Smooth muscle cell (in vitro differentiated cells): ENCODE results near the gene CHRFAM7A. TPM values are rescaled to one million over a fixed set of nuclear protein-coding genes. Genes with fewer than 3 reads are reported as not detected.
"Not testable (repeated sequence)": the region's sequence is repeated elsewhere in the genome, so short reads cannot be mapped to it uniquely, and the experiment has no call there.

Source experiments
- DNase-seq: peaks from one replicate; lab custom pipeline; 2025; ENCODE audit not compliant: unreplicated experiment; lab: John Stamatoyannopoulos, UW
- H2AFZ ChIP-seq: fragments of 200-600 bp; sonication (generic); 2 replicates; pipeline ENCODE4 v1.6.0; 2016; ENCODE audit warnings: antibody characterized with exemption, low read depth, mild to moderate bottlenecking
- H3F3A ChIP-seq: fragments of 200-600 bp; sonication (generic); 2 replicates; pipeline ENCODE4 v1.6.0; 2017; ENCODE audit warnings: antibody characterized with exemption, low read depth
- H3K27ac ChIP-seq: fragments of 200-600 bp; sonication (generic); 2 replicates; pipeline ENCODE4 v1.5.1; 2016; ENCODE audit warnings: low read depth, mild to moderate bottlenecking
- H3K27me3 ChIP-seq: fragments of 200-600 bp; sonication (generic); 2 replicates; pipeline ENCODE4 v1.6.1; 2016; ENCODE audit warnings: low read depth, mild to moderate bottlenecking
- H3K36me3 ChIP-seq: fragments of 200-600 bp; sonication (generic); 2 replicates; pipeline ENCODE4 v1.5.1; 2016; ENCODE audit warnings: low read depth
- H3K4me1 ChIP-seq: fragments of 200-600 bp; sonication (generic); 2 replicates; pipeline ENCODE4 v1.5.1; 2016; ENCODE audit warnings: low read depth
- H3K4me2 ChIP-seq: fragments of 200-600 bp; sonication (generic); 2 replicates; pipeline ENCODE4 v1.6.0; 2016; ENCODE audit warnings: mild to moderate bottlenecking
- H3K4me3 ChIP-seq: fragments of 200-600 bp; sonication (generic); 2 replicates; pipeline ENCODE4 v1.5.1; 2016; ENCODE audit warnings: mild to moderate bottlenecking
- H3K79me2 ChIP-seq: fragments of 200-600 bp; sonication (generic); 2 replicates; pipeline ENCODE4 v1.6.0; 2016; ENCODE audit warnings: low read depth, mild to moderate bottlenecking
- H3K9ac ChIP-seq: fragments of 200-600 bp; sonication (generic); 2 replicates; pipeline ENCODE4 v1.6.0; 2016; ENCODE audit warnings: low read depth
- H3K9me3 ChIP-seq: fragments of 200-600 bp; sonication (generic); replicated peaks from 2 replicates; pipeline ENCODE4 v1.5.1; 2016; ENCODE audit warnings: low read depth
- H4K20me1 ChIP-seq: fragments of 200-600 bp; sonication (generic); 2 replicates; pipeline ENCODE4 v1.6.0; 2016; ENCODE audit warnings: low read depth
- WGBS: methylation state at CpG from one replicate; pipeline ENCODE4 v1.1.7; 2016; ENCODE audit warnings: low lambda C conversion rate; 5-methylcytosine and 5-hydroxymethylcytosine counted together
- polyA plus RNA-seq: library from polyadenylated mRNA; unstranded; fragments of >200 nt; fragmentation: Nextera tagmentation; extraction: Ambion mirVana; gene quantifications from 2 replicates; pipeline ENCODE4 v1.2.1, GENCODE V29; 2016
- small RNA-seq: library from RNA; depleted of rRNA; stranded (forward); fragments of <200 nt; gene quantifications from one replicate; pipeline ENCODE3, GENCODE V24; 2014
- total RNA-seq: library from RNA; depleted of rRNA; stranded (reverse); fragments of >200 nt; gene quantifications from 2 replicates; pipeline ENCODE4 v1.2.3, GENCODE V29; 2014

Gene CHRFAM7A
- total and polyA plus RNA-seq, 2 experiments from 2014 or later: 0.31 TPM; not detected in 1

GRCh38 chr15:30315704-30316103 lies 77.6 kb downstream of the CHRFAM7A start:
- not testable (repeated sequence) for H3K4me2 ChIP-seq, H3K9ac ChIP-seq, H3K9me3 ChIP-seq, H3K36me3 ChIP-seq, DNase-seq, H4K20me1 ChIP-seq, H3K4me1 ChIP-seq, H3K27ac ChIP-seq, H3K79me2 ChIP-seq, H3K27me3 ChIP-seq, H2AFZ ChIP-seq, H3F3A ChIP-seq, H3K4me3 ChIP-seq
- no CpG with 5 or more reads among the region's 3 CpGs for WGBS

GRCh38 chr15:30310575-30310974 lies 82.8 kb downstream of the CHRFAM7A start:
- H3K9ac ChIP-seq, H3K4me3 ChIP-seq, H2AFZ ChIP-seq, H3K9me3 ChIP-seq, H3K36me3 ChIP-seq, H3K4me2 ChIP-seq, H3K79me2 ChIP-seq, H3K27ac ChIP-seq, DNase-seq, H4K20me1 ChIP-seq, H3K4me1 ChIP-seq, H3K27me3 ChIP-seq, H3F3A ChIP-seq: not testable (repeated sequence)

Small RNAs within 50 kb of the gene (small RNA-seq; reads per million reads assigned to genes)
- not detected for gene AC019322.2
- not detected for gene RF00019
- not detected for gene RF00096
- not detected for gene RN7SL196P

Other genes with a start within 250 kb of the CHRFAM7A start
- 0.49 and 0.85 TPM in 2 replicates for gene GOLGA8R, start 20.7 kb upstream of the CHRFAM7A start, total RNA-seq
- 0.18 TPM in 1 of 2 replicates, not detected in the other for gene GOLGA8R, start 20.7 kb upstream of the CHRFAM7A start, polyA plus RNA-seq
- not detected in 2 replicates for gene GOLGA8Q, start 158.5 kb upstream of the CHRFAM7A start, total RNA-seq
- gene GOLGA8Q, start 158.5 kb upstream of the CHRFAM7A start, polyA plus RNA-seq: not detected in 2 replicates
- gene GOLGA8H, start 210.5 kb upstream of the CHRFAM7A start, total RNA-seq: 0.27 TPM in 1 of 2 replicates, not detected in the other
- not detected in 2 replicates for gene GOLGA8H, start 210.5 kb upstream of the CHRFAM7A start, polyA plus RNA-seq